Dedifferentiated amniotic fluid mesenchymal stem cell (primary cell): Measurements from ENCODE around the gene FBLL1.
A peak's percentile ranks its signal among the peaks of the same experiment; 100 is the strongest.
"Not testable (repeated sequence)": the region's sequence is repeated elsewhere in the genome, so short reads cannot be mapped to it uniquely, and the experiment has no call there.

Source experiments
- DNase-seq: peaks from one replicate; pipeline ENCODE4 v3.0.0-alpha.2; 2016; ENCODE audit errors: extremely low spot score

The FBLL1 gene

DNA sequence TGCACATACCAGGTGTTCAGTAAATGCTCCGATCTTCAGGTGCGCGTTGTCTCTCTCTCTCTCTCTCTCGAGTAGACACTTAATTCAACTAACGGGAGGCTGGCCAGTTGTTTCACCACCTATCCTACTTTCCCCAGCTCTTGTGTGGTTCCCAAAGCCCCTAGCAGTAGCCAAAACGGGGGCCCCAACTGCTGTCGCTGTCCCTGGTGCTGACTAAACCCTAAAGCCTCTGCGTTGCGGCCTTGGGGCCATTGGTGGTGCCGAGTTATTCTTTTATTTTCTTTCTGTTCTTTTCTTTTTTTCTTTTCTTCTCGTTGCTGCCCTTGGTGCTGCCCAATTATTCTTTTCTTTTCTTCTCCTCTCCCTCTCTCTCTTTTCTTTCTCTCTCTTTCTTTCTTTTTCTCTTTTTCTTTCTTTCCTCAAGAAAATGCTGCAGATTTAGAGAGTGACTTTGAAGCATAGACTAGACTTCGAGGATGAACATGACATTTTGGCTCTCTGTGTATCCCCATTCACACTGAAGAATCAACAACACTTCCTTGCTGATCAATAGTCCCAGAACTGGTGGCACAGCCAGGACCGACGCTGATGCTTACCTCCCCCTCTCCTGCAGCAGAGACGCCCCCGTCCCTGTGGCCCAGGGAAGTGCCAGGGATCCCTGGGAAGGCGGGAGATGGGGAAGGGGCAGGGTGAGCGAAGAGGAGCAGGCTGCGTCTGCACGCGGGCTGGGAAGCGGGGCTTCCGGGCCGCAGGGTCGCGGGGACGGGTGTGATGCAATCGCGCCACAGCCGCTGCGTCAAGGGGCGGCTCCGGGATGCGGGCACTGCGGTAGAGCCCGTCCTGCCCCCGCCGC lies at the start of gene FBLL1:
Gene FBLL1 (plus strand): TSS at position 785 of the 853 bp plus-strand sequence. CDS start 200 bp downstream, outside the sequence.
- no peak for DNase-seq

GRCh38 chr5:168480601-168481000 lies 48.5 kb upstream of the FBLL1 start:
- DNase-seq, result no peak

- DNase-seq, result no peak
Observed at GRCh38 chr5:168481330-168481788, 47.7 kb upstream of the FBLL1 start.

- no peak for DNase-seq
Observed at GRCh38 chr5:168482361-168482760, 46.7 kb upstream of the FBLL1 start.

DNA sequence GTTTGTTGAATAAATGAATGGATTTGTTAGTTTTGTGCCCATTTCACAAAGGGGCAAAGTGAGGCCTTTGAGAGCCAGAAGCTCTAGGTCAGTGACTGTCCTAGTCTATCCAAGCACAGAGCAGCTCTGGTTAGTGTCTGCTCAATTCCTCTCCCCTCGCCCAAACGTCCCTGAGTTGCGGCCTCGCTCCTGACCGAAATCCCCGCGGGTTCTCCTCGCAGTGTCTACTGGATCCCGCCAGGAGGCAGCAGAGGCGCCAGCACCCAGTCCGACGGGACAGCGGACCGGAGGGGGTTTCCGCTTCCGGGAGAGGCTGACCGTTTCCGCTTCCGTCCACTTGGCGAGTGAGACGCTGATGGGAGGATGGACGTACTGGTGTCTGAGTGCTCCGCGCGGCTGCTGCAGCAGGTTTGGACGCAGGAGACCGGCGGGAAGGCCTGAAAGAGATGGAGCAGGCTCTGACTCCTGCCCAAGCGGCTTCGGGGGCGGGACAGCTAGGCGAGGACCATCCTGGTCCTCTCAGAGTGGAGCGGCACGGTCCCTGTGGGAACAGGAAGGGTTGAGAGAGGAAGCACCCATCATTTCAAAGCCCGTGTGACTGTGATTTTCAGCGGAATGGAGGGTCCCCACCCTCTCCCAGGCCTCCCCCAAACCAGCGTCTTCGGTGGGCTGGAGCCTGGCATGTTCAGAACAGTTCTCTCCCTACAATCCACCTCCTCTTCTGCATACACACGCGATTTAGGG lies 42.8 kb upstream of the FBLL1 start, which contains the start of gene RARS1:
Gene RARS1 (plus strand): TSS at position 336 of the 744 bp plus-strand sequence. CDS start 28 bp downstream, at position 364.
- DNase-seq, result peak; percentile 98

DNA sequence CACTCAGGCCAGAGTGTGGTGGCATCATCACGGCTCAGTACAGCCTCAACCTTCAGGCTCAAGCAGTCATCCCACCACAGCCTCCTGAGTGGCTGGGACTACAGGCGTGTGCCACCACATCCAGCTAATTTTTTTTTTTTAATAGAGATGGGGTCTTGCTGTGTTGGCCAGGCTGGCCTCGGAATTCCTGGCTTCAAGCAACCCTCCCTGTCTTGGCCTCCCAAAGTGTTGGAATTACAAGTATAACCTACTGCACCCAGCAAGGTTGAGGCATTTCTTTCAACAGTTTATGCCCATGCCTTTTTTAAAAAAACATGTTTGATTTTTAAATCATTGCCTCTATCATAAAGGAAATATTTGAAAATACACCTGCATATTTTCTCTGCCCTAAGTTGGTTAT lies 40.0 kb upstream of the FBLL1 start:
- DNase-seq, result no peak

GRCh38 chr5:168494057-168494555 lies 35.0 kb upstream of the FBLL1 start:
- no peak for DNase-seq

GRCh38 chr5:168502563-168503237 lies 26.4 kb upstream of the FBLL1 start:
- no peak for DNase-seq

DNA sequence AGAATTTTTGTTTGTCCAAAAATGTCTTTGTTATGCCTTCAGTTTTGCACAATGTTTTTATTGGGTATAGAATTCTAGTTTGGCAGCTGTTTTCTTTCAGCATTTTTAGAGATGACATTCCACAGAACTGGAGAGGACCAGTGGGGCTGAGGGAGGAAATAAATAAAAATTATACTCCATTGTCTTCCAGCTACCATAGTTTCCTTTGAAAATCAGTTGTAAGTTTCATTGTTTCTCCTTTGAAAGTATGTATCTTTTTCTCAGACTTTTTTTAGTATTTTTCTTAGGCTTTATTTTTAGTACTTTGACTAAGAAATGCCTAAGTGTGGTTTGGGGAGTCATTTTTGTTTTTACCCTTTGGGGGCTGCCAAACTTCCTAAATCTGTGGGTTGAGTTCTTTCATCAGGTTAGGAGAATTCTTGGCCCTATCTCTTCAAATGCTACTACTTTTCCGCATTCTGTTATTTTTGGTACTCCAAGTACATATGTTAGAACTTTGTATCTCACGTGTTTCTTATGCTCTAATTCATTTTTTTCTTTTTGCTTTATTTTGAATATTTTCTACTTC lies 15.2 kb upstream of the FBLL1 start:
- no peak for DNase-seq

- DNase-seq, result no peak
Observed at GRCh38 chr5:168525856-168526255, 3.2 kb upstream of the FBLL1 start.

DNA sequence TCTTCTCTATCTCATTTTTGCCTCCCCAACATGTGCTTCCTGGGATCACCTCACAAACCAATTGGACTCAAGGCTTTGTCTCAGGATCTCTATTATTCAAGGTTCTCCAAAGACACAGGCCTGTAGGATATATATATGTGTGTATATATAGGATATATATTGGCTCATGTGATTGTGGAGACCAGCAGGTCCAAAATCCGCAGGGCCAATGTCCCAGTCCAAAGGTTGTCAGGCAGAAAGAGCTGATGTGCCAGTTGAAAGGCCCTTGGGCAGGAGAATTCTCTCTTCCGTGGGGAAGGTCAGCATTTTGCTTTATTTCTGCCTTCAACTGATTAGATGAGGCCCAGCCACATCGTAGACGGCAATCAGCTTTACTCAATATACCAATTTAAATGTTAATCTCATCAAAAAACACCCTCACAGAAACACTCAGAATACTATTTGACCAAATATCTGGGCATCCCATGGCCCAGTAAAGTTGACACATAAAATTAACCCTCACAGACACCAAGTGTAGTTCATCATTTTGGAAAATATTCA lies 1.3 kb upstream of the FBLL1 start:
- no peak for DNase-seq

DNA sequence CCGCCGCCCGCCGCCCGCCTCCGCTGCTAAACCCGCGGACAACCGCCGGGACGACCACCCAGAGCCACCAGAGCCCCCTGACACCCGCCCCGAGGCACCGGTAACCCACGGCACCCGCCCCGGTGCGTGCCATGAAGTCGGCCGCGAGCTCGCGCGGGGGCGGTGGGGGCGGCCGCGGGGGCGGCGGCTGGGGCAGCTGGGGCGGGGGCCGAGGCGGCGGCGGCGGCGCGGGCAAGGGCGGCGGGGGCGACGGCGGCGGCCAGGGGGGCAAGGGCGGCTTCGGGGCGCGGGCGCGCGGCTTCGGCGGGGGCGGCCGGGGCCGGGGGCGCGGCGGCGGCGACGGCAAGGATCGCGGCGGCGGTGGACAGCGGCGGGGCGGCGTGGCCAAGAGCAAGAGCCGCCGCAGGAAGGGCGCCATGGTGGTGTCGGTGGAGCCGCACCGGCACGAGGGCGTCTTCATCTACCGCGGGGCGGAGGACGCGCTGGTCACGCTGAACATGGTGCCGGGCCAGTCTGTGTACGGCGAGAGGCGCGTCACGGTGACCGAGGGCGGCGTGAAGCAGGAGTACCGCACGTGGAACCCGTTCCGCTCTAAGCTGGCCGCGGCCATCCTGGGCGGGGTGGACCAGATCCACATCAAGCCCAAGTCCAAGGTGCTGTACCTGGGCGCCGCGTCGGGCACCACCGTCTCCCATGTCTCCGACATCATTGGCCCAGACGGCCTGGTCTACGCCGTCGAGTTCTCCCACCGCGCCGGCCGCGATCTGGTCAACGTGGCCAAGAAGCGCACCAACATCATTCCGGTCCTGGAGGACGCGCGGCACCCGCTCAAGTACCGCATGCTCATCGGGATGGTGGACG lies 499 bp downstream of the FBLL1 start:
- DNase-seq, result no peak

DNA sequence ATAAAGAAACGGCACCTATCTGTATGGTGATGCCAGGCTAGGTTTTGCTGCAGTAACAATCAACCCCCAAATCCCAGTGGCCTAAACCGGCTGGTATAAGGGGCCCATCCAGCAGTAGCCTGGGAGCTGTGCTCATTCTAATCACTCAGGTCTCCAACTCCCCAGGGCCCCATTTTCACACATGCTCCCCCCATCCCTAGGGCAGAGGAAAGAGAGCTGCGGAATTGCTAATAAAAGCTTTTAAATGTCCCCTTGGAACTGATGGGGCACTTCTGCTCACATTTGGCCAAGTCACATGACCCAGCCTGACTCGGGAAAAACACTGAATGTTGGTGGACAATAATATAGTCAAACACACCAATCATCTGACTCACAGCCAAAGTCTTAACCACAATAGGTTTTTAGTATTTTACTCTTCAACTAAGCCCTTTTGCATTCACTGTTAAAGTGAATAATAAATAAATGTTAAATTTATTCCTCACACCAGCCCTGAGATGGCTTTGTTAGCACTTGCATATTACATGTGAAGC lies 1.6 kb downstream of the FBLL1 start:
- DNase-seq, result no peak

GRCh38 chr5:168531191-168531590 lies 2.1 kb downstream of the FBLL1 start:
- no peak for DNase-seq

GRCh38 chr5:168531987-168532864 lies 3.1 kb downstream of the FBLL1 start:
- DNase-seq, result no peak

DNA sequence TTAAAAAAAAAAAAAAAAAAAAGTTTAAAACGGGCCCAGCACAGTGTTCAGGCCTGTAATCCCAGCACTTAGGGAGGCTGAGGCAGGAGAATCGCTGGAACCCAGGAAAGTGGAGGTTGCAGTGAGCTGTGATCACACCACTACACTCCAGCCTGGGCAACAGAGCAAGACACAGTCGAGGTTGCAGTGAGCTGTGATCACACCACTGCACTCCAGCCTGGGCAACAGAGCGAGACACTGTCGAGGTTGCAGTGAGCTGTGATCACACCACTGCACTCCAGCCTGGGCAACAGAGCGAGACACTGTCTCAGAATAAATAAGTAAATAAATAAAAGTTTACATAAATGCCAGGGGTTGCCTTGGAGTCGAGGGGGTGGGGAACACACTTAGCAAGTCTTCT lies 5.2 kb downstream of the FBLL1 start:
- DNase-seq, result not testable (repeated sequence)

DNA sequence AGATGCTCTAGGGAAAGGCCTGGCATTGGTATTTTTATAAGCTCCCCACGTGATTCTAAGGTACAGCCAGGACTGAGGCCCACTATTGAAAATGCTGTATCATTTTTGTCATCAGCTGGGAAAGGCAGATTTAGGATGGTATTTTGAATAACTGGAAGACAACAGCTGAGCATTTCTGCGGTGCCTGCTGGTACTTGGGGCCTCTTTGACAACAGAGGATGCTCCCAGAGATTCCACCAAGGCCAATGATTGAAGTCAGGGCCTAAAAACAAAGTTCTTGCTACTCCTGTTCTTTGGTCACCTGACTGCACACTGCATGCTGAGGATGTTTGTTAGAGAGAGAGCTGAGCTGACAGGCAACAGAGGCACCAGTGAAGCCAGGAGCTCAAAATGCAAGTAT lies 8.1 kb downstream of the FBLL1 start:
- no peak for DNase-seq

GRCh38 chr5:168549554-168549953 lies 20.4 kb downstream of the FBLL1 start:
- no peak for DNase-seq

GRCh38 chr5:168550656-168551055 lies 21.6 kb downstream of the FBLL1 start:
- no peak for DNase-seq
